ENCODE results near the gene UBE3A. TPM values are rescaled to one million over a fixed set of nuclear protein-coding genes. Genes with fewer than 3 reads are reported as not detected.

The UBE3A gene
- total RNA-seq, 3 donors from 2014 or later = 60.2 to 103 (median 80.0) TPM

GRCh38 chr15:25333049-25333448 lies 105.8 kb downstream of the UBE3A start:
- TF ChIP-seq POLR2A (IDR thresholded peaks at IDR 0.05) (no peak), CTCF (IDR thresholded peaks at IDR 0.05) (no peak), POLR2AphosphoS5 (IDR thresholded peaks at IDR 0.05) (no peak)
- H3K4me3 ChIP-seq = no peak overlapping the region
- H3K27ac ChIP-seq = no peak overlapping the region
- intact Hi-C loops (cut with DNase I; ENCODE audit: low total_unique reads) = no loop called here
- no peaks in the 10 kb centered on the region for H3K4me1 ChIP-seq
- no peaks in the 10 kb centered on the region for H3K9me3 ChIP-seq
- no peaks in the 10 kb centered on the region for H3K27me3 ChIP-seq
- H3K36me3 ChIP-seq = peaks cover 8% of the 10 kb centered on the region
- no peak for DNase-seq (ENCODE audit: low spot score in 2 of 2)

- no peaks in the 10 kb centered on the region for H3K9me3 ChIP-seq
- no peaks in the 10 kb centered on the region for H3K4me1 ChIP-seq
- H3K27ac ChIP-seq = no peak overlapping the region
- peaks cover 2% of the 10 kb centered on the region for H3K36me3 ChIP-seq
- DNase-seq (ENCODE audit: low spot score in 2 of 2) = no peak
- no peaks in the 10 kb centered on the region for H3K27me3 ChIP-seq
- no peak overlapping the region for H3K4me3 ChIP-seq
- intact Hi-C loops (cut with DNase I; ENCODE audit: low total_unique reads) = no loop called here
- no peak for TF ChIP-seq POLR2A (IDR thresholded peaks at IDR 0.05)
- TF ChIP-seq POLR2AphosphoS5 (IDR thresholded peaks at IDR 0.05) = no peak
- no peak for TF ChIP-seq CTCF (IDR thresholded peaks at IDR 0.05)
Observed at GRCh38 chr15:25332306-25332705, 106.5 kb downstream of the UBE3A start.

GRCh38 chr15:25331860-25332259 lies 107.0 kb downstream of the UBE3A start:
- H3K9me3 ChIP-seq = no peaks in the 10 kb centered on the region
- H3K27me3 ChIP-seq = no peaks in the 10 kb centered on the region
- H3K4me3 ChIP-seq = no peak overlapping the region
- no peak for DNase-seq (ENCODE audit: low spot score in 2 of 2)
- no peaks in the 10 kb centered on the region for H3K36me3 ChIP-seq
- TF ChIP-seq CTCF (IDR thresholded peaks at IDR 0.05) = no peak
- TF ChIP-seq POLR2AphosphoS5 (IDR thresholded peaks at IDR 0.05) = no peak
- TF ChIP-seq POLR2A (IDR thresholded peaks at IDR 0.05) = no peak
- H3K27ac ChIP-seq = no peak overlapping the region
- H3K4me1 ChIP-seq = no peaks in the 10 kb centered on the region
- intact Hi-C loops (cut with DNase I; ENCODE audit: low total_unique reads) = no loop called here

GRCh38 chr15:25331404-25331803 lies 107.4 kb downstream of the UBE3A start:
- Histone ChIP-seq H3K4me3 (no peak overlapping the region), H3K4me1 (no peaks in the 10 kb centered on the region), H3K27ac (no peak overlapping the region), H3K36me3 (no peaks in the 10 kb centered on the region), H3K9me3 (no peaks in the 10 kb centered on the region), H3K27me3 (no peaks in the 10 kb centered on the region)
- TF ChIP-seq CTCF (IDR thresholded peaks at IDR 0.05) = no peak
- no peak for TF ChIP-seq POLR2A (IDR thresholded peaks at IDR 0.05)
- TF ChIP-seq POLR2AphosphoS5 (IDR thresholded peaks at IDR 0.05) = no peak
- no peak for DNase-seq (ENCODE audit: low spot score in 2 of 2)
- intact Hi-C loops (cut with DNase I; ENCODE audit: low total_unique reads) = no loop called here

- Histone ChIP-seq H3K27ac (no peak overlapping the region), H3K4me3 (no peak overlapping the region), H3K36me3 (no peaks in the 10 kb centered on the region), H3K4me1 (no peaks in the 10 kb centered on the region), H3K9me3 (no peaks in the 10 kb centered on the region), H3K27me3 (no peaks in the 10 kb centered on the region)
- DNase-seq (ENCODE audit: low spot score in 2 of 2) = no peak
- intact Hi-C loops (cut with DNase I; ENCODE audit: low total_unique reads) = no loop called here
- TF ChIP-seq CTCF (IDR thresholded peaks at IDR 0.05) (no peak), POLR2AphosphoS5 (IDR thresholded peaks at IDR 0.05) (no peak), POLR2A (IDR thresholded peaks at IDR 0.05) (no peak)
Observed at GRCh38 chr15:25329696-25330095, 109.1 kb downstream of the UBE3A start.
